GM19397 (cell line): Measurements from ENCODE around the gene FMO3.

Experiments
- ATAC-seq: cut with Tn5 transposase; IDR thresholded peaks from one replicate; pipeline ENCODE4 v1.9.1; 2021; ENCODE audit warnings: mild to moderate bottlenecking, moderate library complexity; ENCODE audit not compliant: unreplicated experiment

Gene FMO3

GRCh38 chr1:171115280-171115897 is 24.7 kb downstream of the FMO3 start:
- ATAC-seq: no peak

GRCh38 chr1:171116676-171117075 is 26.0 kb downstream of the FMO3 start:
- no peak for ATAC-seq

GRCh38 chr1:171117085-171117484 is 26.4 kb downstream of the FMO3 start:
- no peak for ATAC-seq

GRCh38 chr1:171119648-171120047 is 28.9 kb downstream of the FMO3 start:
- no peak for ATAC-seq

GRCh38 chr1:171122299-171122698 is 31.6 kb downstream of the FMO3 start:
- no peak for ATAC-seq

GRCh38 chr1:171122893-171123292 is 32.2 kb downstream of the FMO3 start:
- no peak for ATAC-seq

- no peak for ATAC-seq
Measured at GRCh38 chr1:171126504-171126903, 35.8 kb downstream of the FMO3 start.

- ATAC-seq: no peak
Measured at GRCh38 chr1:171127099-171127498, 36.4 kb downstream of the FMO3 start.

GRCh38 chr1:171127501-171127900 is 36.8 kb downstream of the FMO3 start:
- ATAC-seq: no peak

- ATAC-seq: no peak
Measured at GRCh38 chr1:171128463-171128862, 37.8 kb downstream of the FMO3 start.

- ATAC-seq: no peak
Measured at GRCh38 chr1:171134204-171134923, 43.7 kb downstream of the FMO3 start.

GRCh38 chr1:171137580-171137979 is 46.9 kb downstream of the FMO3 start:
- no peak for ATAC-seq

GRCh38 chr1:171138980-171139379 is 48.3 kb downstream of the FMO3 start:
- no peak for ATAC-seq

- no peak for ATAC-seq
Measured at GRCh38 chr1:171139890-171140289, 49.2 kb downstream of the FMO3 start.

- ATAC-seq: no peak
Measured at GRCh38 chr1:171140401-171140800, 49.7 kb downstream of the FMO3 start.

GRCh38 chr1:171140956-171141687 is 50.4 kb downstream of the FMO3 start:
- ATAC-seq: no peak

GRCh38 chr1:171141688-171142415 is 51.1 kb downstream of the FMO3 start:
- no peak for ATAC-seq

- no peak for ATAC-seq
Measured at GRCh38 chr1:171142416-171143385, 52.0 kb downstream of the FMO3 start.

- no peak for ATAC-seq
Measured at GRCh38 chr1:171150156-171150555, 59.5 kb downstream of the FMO3 start.

- no peak for ATAC-seq
Measured at GRCh38 chr1:171152549-171152948, 61.8 kb downstream of the FMO3 start.
